ENCODE data around the gene STAT5A. TPM values are rescaled to one million over a fixed set of nuclear protein-coding genes. Genes with fewer than 3 reads are reported as not detected.
A peak's percentile ranks its signal among the peaks of the same experiment; 100 is the strongest.

Gene STAT5A
- polyA plus RNA-seq, 3 donors from 2014 or later: 33.2 to 62.9 (median 38.2) TPM

- Mint-ChIP-seq H3K36me3 (peaks cover 4 to 64% (median 24%) of the 10 kb centered on the region in 3 donors), H3K4me1 (peaks cover 18 to 19% of the 10 kb centered on the region in 2 donors), H3K27me3 (ENCODE audit: low read depth in 3 of 3) (peaks cover 0 to 4% (median 0%) of the 10 kb centered on the region in 3 donors), H3K27ac (no peak overlapping the region), H3K9me3 (no peaks in the 10 kb centered on the region), H3K4me3 (no peak overlapping the region)
- DNase-seq: no peak
Measured at GRCh38 chr17:42321555-42321954, 33.3 kb downstream of the STAT5A start.

GRCh38 chr17:42322382-42323267, 34.3 kb downstream of the STAT5A start:
- Mint-ChIP-seq H3K27me3 (ENCODE audit: low read depth in 3 of 3) (peaks cover 0 to 4% (median 0%) of the 10 kb centered on the region in 3 donors), H3K9me3 (no peaks in the 10 kb centered on the region), H3K4me1 (peaks cover 18 to 19% of the 10 kb centered on the region in 2 donors), H3K27ac (peak overlapping the region in 2 of 6 donors; percentile 42 to 61), H3K4me3 (no peak overlapping the region), H3K36me3 (peaks cover 9 to 59% (median 15%) of the 10 kb centered on the region in 3 donors)
- DNase-seq: peak; percentile 86 to 89 (median 87)

GRCh38 chr17:42323268-42323773, 35.0 kb downstream of the STAT5A start:
- DNase-seq: no peak
- peak overlapping the region in 2 of 6 donors; percentile 44 to 47 for H3K27ac Mint-ChIP-seq
- peaks cover 18 to 19% of the 10 kb centered on the region in 2 donors for H3K4me1 Mint-ChIP-seq
- H3K9me3 Mint-ChIP-seq: no peaks in the 10 kb centered on the region
- H3K36me3 Mint-ChIP-seq: peaks cover 9 to 58% (median 12%) of the 10 kb centered on the region in 3 donors
- H3K27me3 Mint-ChIP-seq (ENCODE audit: low read depth in 3 of 3): peaks cover 0 to 1% (median 0%) of the 10 kb centered on the region in 3 donors
- H3K4me3 Mint-ChIP-seq: no peak overlapping the region

- H3K27ac Mint-ChIP-seq: no peak overlapping the region
- no peak for DNase-seq
- no peaks in the 10 kb centered on the region for H3K9me3 Mint-ChIP-seq
- H3K4me1 Mint-ChIP-seq: peaks cover 12 to 13% of the 10 kb centered on the region in 2 donors
- peaks cover 11 to 63% (median 17%) of the 10 kb centered on the region in 3 donors for H3K36me3 Mint-ChIP-seq
- H3K27me3 Mint-ChIP-seq (ENCODE audit: low read depth in 3 of 3): peaks cover 0 to 5% (median 0%) of the 10 kb centered on the region in 3 donors
- H3K4me3 Mint-ChIP-seq: no peak overlapping the region
Measured at GRCh38 chr17:42325026-42325425, 36.7 kb downstream of the STAT5A start.

GRCh38 chr17:42329025-42329976, 41.0 kb downstream of the STAT5A start:
- H3K9me3 Mint-ChIP-seq: no peaks in the 10 kb centered on the region
- no peaks in the 10 kb centered on the region for H3K4me1 Mint-ChIP-seq
- H3K4me3 Mint-ChIP-seq: no peak overlapping the region
- peaks cover 13 to 52% (median 24%) of the 10 kb centered on the region in 3 donors for H3K36me3 Mint-ChIP-seq
- H3K27ac Mint-ChIP-seq: no peak overlapping the region
- peaks cover 0 to 3% (median 2%) of the 10 kb centered on the region in 3 donors for H3K27me3 Mint-ChIP-seq (ENCODE audit: low read depth in 3 of 3)
- DNase-seq: no peak

- Mint-ChIP-seq H3K27ac (no peak overlapping the region), H3K36me3 (peaks cover 21 to 51% (median 24%) of the 10 kb centered on the region in 3 donors), H3K4me1 (no peaks in the 10 kb centered on the region), H3K27me3 (ENCODE audit: low read depth in 3 of 3) (peaks cover 0 to 5% (median 3%) of the 10 kb centered on the region in 3 donors), H3K9me3 (no peaks in the 10 kb centered on the region), H3K4me3 (no peak overlapping the region)
- no peak for DNase-seq
Measured at GRCh38 chr17:42333053-42333452, 44.8 kb downstream of the STAT5A start.

GRCh38 chr17:42334677-42335076, 46.4 kb downstream of the STAT5A start:
- Mint-ChIP-seq H3K4me3 (no peak overlapping the region), H3K36me3 (peaks cover 21 to 48% (median 26%) of the 10 kb centered on the region in 3 donors), H3K27ac (no peak overlapping the region), H3K9me3 (no peaks in the 10 kb centered on the region), H3K27me3 (ENCODE audit: low read depth in 3 of 3) (peaks cover 0 to 5% (median 5%) of the 10 kb centered on the region in 3 donors), H3K4me1 (peaks cover 4 to 6% of the 10 kb centered on the region in 2 donors)
- DNase-seq: no peak

GRCh38 chr17:42337442-42337841, 49.1 kb downstream of the STAT5A start:
- Mint-ChIP-seq H3K4me1 (peaks cover 17 to 29% of the 10 kb centered on the region in 2 donors), H3K4me3 (peak overlapping the region in 1 of 5 donors; percentile 67), H3K27ac (peak overlapping the region in 2 of 6 donors; percentile 84 to 88), H3K9me3 (no peaks in the 10 kb centered on the region), H3K36me3 (peaks cover 21 to 47% (median 32%) of the 10 kb centered on the region in 3 donors), H3K27me3 (ENCODE audit: low read depth in 3 of 3) (peaks cover 0 to 5% (median 3%) of the 10 kb centered on the region in 3 donors)
- peak in 1 of 3 donors; percentile 27 for DNase-seq

GRCh38 chr17:42338427-42338985, 50.2 kb downstream of the STAT5A start:
- H3K4me1 Mint-ChIP-seq: peaks cover 21 to 34% of the 10 kb centered on the region in 2 donors
- peaks cover 24 to 47% (median 26%) of the 10 kb centered on the region in 3 donors for H3K36me3 Mint-ChIP-seq
- H3K9me3 Mint-ChIP-seq: no peaks in the 10 kb centered on the region

GRCh38 chr17:42339221-42339620, 50.9 kb downstream of the STAT5A start:
- peak overlapping the region in 2 of 6 donors; percentile 34 to 35 for H3K27ac Mint-ChIP-seq
- no peak for DNase-seq
- H3K4me1 Mint-ChIP-seq: peaks cover 21 to 34% of the 10 kb centered on the region in 2 donors
- no peak overlapping the region for H3K4me3 Mint-ChIP-seq
- H3K9me3 Mint-ChIP-seq: no peaks in the 10 kb centered on the region
- peaks cover 0 to 3% (median 3%) of the 10 kb centered on the region in 3 donors for H3K27me3 Mint-ChIP-seq (ENCODE audit: low read depth in 3 of 3)
- H3K36me3 Mint-ChIP-seq: peaks cover 22 to 46% (median 29%) of the 10 kb centered on the region in 3 donors

More at GRCh38 chr17:42338427-42338985, 50.2 kb downstream of the STAT5A start:
- Mint-ChIP-seq H3K27ac (peak overlapping the region in 2 of 6 donors; percentile 51 to 73), H3K4me3 (no peak overlapping the region), H3K27me3 (ENCODE audit: low read depth in 3 of 3) (peaks cover 0 to 5% (median 3%) of the 10 kb centered on the region in 3 donors)
- DNase-seq: no peak

- Mint-ChIP-seq H3K4me3 (no peak overlapping the region), H3K27ac (peak overlapping the region; percentile 22 to 86 (median 58)), H3K36me3 (peaks cover 27 to 46% (median 30%) of the 10 kb centered on the region in 3 donors), H3K27me3 (ENCODE audit: low read depth in 3 of 3) (peaks cover 0 to 3% (median 0%) of the 10 kb centered on the region in 3 donors), H3K4me1 (peaks cover 21 to 34% of the 10 kb centered on the region in 2 donors), H3K9me3 (no peaks in the 10 kb centered on the region)
- DNase-seq: no peak
Measured at GRCh38 chr17:42340691-42341127, 52.4 kb downstream of the STAT5A start.

- Mint-ChIP-seq H3K27me3 (ENCODE audit: low read depth in 3 of 3) (peaks cover 0 to 3% (median 0%) of the 10 kb centered on the region in 3 donors), H3K9me3 (no peaks in the 10 kb centered on the region), H3K4me3 (peak overlapping the region in 1 of 5 donors; percentile 30), H3K4me1 (peaks cover 23 to 39% of the 10 kb centered on the region in 2 donors), H3K27ac (peak overlapping the region in 5 of 6 donors; percentile 22 to 86 (median 46)), H3K36me3 (peaks cover 31 to 54% (median 35%) of the 10 kb centered on the region in 3 donors)
- no peak for DNase-seq
Measured at GRCh38 chr17:42341568-42341967, 53.3 kb downstream of the STAT5A start.
